Measurements from ENCODE around the gene EIF4EBP2. TPM values are rescaled to one million over a fixed set of nuclear protein-coding genes. Genes with fewer than 3 reads are reported as not detected.

The EIF4EBP2 gene
- total and polyA plus RNA-seq, 2 donors (not counting 3 experiments of a cell fraction or from before 2014, with no cell fraction given): 18.2 to 47.0 TPM

- intact Hi-C loops (cut with micrococcal nuclease) (no loop called here), dilution Hi-C loops (cut with MboI; ENCODE audit: extremely low pct_ligation_motif_present, low sequenced_read_pairs) (no loop called here)
- Histone ChIP-seq H4K20me1 (replicated peaks; ENCODE audit: control insufficient read depth, extremely low read depth, insufficient read depth, low read length) (no peaks in the 10 kb centered on the region), H3K4me3 (replicated peaks in 1 of 3; ENCODE audit: insufficient read depth in 1 of 3, low read depth in 1 of 3, low read length in 3 of 3) (no peak overlapping the region), H3K27me3 (ENCODE audit: control insufficient read depth in 2 of 2, insufficient read depth in 2 of 2, low read length in 2 of 2) (peaks cover 10 to 13% of the 10 kb centered on the region in 2 experiments), H3K4me1 (ENCODE audit: control insufficient read depth, extremely low read depth, insufficient read depth, low read length) (no peaks in the 10 kb centered on the region), H3K4me2 (ENCODE audit: insufficient read depth, low read length) (no peak overlapping the region), H3K27ac (ENCODE audit: insufficient read depth, low read depth, low read length) (no peak overlapping the region), H3K36me3 (ENCODE audit: control insufficient read depth in 2 of 2, extremely low read depth in 1 of 2, insufficient read depth in 2 of 2, low read length in 2 of 2) (no peaks in the 10 kb centered on the region), H3K9ac (replicated peaks; ENCODE audit: extremely low read depth, insufficient read depth, low read length) (no peak overlapping the region), H3K79me2 (ENCODE audit: control insufficient read depth, insufficient read depth, low read length) (no peaks in the 10 kb centered on the region), H2AFZ (ENCODE audit: low read depth, low read length) (no peak overlapping the region), H3K9me3 (replicated peaks; ENCODE audit: control insufficient read depth, insufficient read depth, low read length) (no peaks in the 10 kb centered on the region), H3K9me1 (replicated peaks; ENCODE audit: control insufficient read depth, extremely low read depth, insufficient read depth, low read length) (no peaks in the 10 kb centered on the region)
- DNase-seq (ENCODE audit: low read depth, low spot score) (no peak), FAIRE-seq (no peak)
- BruUV-seq (replicated peaks): no TSS peak
- CTCF ChIA-PET: interaction anchor here (1.4 to 7.7 kb wide), 6 partner anchors 14 to 238 kb away, joined by 5 to 196 read pairs (median 12); no protein-coding TSS in a partner anchor
- POLR2A ChIA-PET: no interaction called here
- TF ChIP-seq JUN (IDR thresholded peaks at IDR 0.05; ENCODE audit: borderline replicate concordance, insufficient read depth, insufficient read length, low read depth) (no peak), FOS (IDR thresholded peaks at IDR 0.05; ENCODE audit: borderline replicate concordance, insufficient read depth, low read length) (no peak)
Measured at GRCh38 chr10:70459061-70459773, 55.3 kb downstream of the EIF4EBP2 start.

- DNase-seq (ENCODE audit: low read depth, low spot score): no peak
- no peak overlapping the region for H3K4me2 ChIP-seq (ENCODE audit: insufficient read depth, low read length)
- H3K79me2 ChIP-seq (ENCODE audit: control insufficient read depth, insufficient read depth, low read length): no peaks in the 10 kb centered on the region
- FAIRE-seq: no peak
- H3K36me3 ChIP-seq (ENCODE audit: control insufficient read depth in 2 of 2, extremely low read depth in 1 of 2, insufficient read depth in 2 of 2, low read length in 2 of 2): no peaks in the 10 kb centered on the region
- no peaks in the 10 kb centered on the region for H4K20me1 ChIP-seq (replicated peaks; ENCODE audit: control insufficient read depth, extremely low read depth, insufficient read depth, low read length)
- intact Hi-C loops (cut with micrococcal nuclease): loop anchor here (10.0 kb wide), 1 partner anchor 425 kb away; the partner anchor contains the start of gene PCBD1
- no peak overlapping the region for H3K9ac ChIP-seq (replicated peaks; ENCODE audit: extremely low read depth, insufficient read depth, low read length)
- H3K4me1 ChIP-seq (ENCODE audit: control insufficient read depth, extremely low read depth, insufficient read depth, low read length): no peaks in the 10 kb centered on the region
- H3K9me3 ChIP-seq (replicated peaks; ENCODE audit: control insufficient read depth, insufficient read depth, low read length): no peaks in the 10 kb centered on the region
- dilution Hi-C loops (cut with MboI; ENCODE audit: extremely low pct_ligation_motif_present, low sequenced_read_pairs): no loop called here
- ChIA-PET POLR2A (no interaction called here), CTCF (interaction anchor here (1.2 to 7.7 kb wide), 9 partner anchors 12 to 244 kb away, joined by 4 to 196 read pairs (median 11); no protein-coding TSS in a partner anchor)
- no peaks in the 10 kb centered on the region for H3K9me1 ChIP-seq (replicated peaks; ENCODE audit: control insufficient read depth, extremely low read depth, insufficient read depth, low read length)
- no peak for TF ChIP-seq GATA2 (IDR thresholded peaks at IDR 0.05; ENCODE audit: insufficient read depth, insufficient read length, low read depth, low read length)
- TF ChIP-seq POLR2AphosphoS5 (IDR thresholded peaks at IDR 0.05; ENCODE audit: insufficient read depth, low read depth, low read length): no peak
- no peak for TF ChIP-seq MAX (IDR thresholded peaks at IDR 0.05; ENCODE audit: insufficient read depth, insufficient read length)
- no peak for TF ChIP-seq CTCF (IDR thresholded peaks at IDR 0.05; ENCODE audit: extremely low read depth in 1 of 2, insufficient read depth in 1 of 2, low read depth in 1 of 2, low read length in 2 of 2)
- TF ChIP-seq FOS (IDR thresholded peaks at IDR 0.05; ENCODE audit: borderline replicate concordance, insufficient read depth, low read length): no peak
- no peak for TF ChIP-seq JUN (IDR thresholded peaks at IDR 0.05; ENCODE audit: borderline replicate concordance, insufficient read depth, insufficient read length, low read depth)
- TF ChIP-seq EZH2 (IDR thresholded peaks at IDR 0.05; ENCODE audit: borderline replicate concordance, low read depth, low read length, severe bottlenecking): no peak
- no peak for TF ChIP-seq MYC (IDR thresholded peaks at IDR 0.05; ENCODE audit: low read depth, low read length)
- TF ChIP-seq POLR2A (IDR thresholded peaks at IDR 0.05; ENCODE audit: low read depth, low read length): no peak
- H3K27ac ChIP-seq (ENCODE audit: insufficient read depth, low read depth, low read length): no peak overlapping the region
- no peak overlapping the region for H2AFZ ChIP-seq (ENCODE audit: low read depth, low read length)
- BruUV-seq (replicated peaks): no TSS peak
- H3K27me3 ChIP-seq (ENCODE audit: control insufficient read depth in 2 of 2, insufficient read depth in 2 of 2, low read length in 2 of 2): peaks cover 10 to 13% of the 10 kb centered on the region in 2 experiments
- no peak overlapping the region for H3K4me3 ChIP-seq (replicated peaks in 1 of 3; ENCODE audit: insufficient read depth in 1 of 3, low read depth in 1 of 3, low read length in 3 of 3)
Measured at GRCh38 chr10:70459774-70460490, 56.0 kb downstream of the EIF4EBP2 start.

Measured in endothelial cell of umbilical vein (primary cell).